ENCODE results near the gene OR7C1.
"Not testable (repeated sequence)": the region's sequence is repeated elsewhere in the genome, so short reads cannot be mapped to it uniquely, and the experiment has no call there.

The OR7C1 gene

GRCh38 chr19:14804765-14805164 lies 30.2 kb downstream of the OR7C1 start:
- DNase-seq (ENCODE audit: low spot score) (no peak), ATAC-seq (ENCODE audit: low read depth) (no peak)
- no peaks in the 10 kb centered on the region for H3K9me3 ChIP-seq (ENCODE audit: severe bottlenecking)
- no peaks in the 10 kb centered on the region for H3K4me1 ChIP-seq (ENCODE audit: insufficient read depth, poor library complexity, severe bottlenecking)
- H3K36me3 ChIP-seq (ENCODE audit: low read depth): no peaks in the 10 kb centered on the region
- TF ChIP-seq, protein P1, sequence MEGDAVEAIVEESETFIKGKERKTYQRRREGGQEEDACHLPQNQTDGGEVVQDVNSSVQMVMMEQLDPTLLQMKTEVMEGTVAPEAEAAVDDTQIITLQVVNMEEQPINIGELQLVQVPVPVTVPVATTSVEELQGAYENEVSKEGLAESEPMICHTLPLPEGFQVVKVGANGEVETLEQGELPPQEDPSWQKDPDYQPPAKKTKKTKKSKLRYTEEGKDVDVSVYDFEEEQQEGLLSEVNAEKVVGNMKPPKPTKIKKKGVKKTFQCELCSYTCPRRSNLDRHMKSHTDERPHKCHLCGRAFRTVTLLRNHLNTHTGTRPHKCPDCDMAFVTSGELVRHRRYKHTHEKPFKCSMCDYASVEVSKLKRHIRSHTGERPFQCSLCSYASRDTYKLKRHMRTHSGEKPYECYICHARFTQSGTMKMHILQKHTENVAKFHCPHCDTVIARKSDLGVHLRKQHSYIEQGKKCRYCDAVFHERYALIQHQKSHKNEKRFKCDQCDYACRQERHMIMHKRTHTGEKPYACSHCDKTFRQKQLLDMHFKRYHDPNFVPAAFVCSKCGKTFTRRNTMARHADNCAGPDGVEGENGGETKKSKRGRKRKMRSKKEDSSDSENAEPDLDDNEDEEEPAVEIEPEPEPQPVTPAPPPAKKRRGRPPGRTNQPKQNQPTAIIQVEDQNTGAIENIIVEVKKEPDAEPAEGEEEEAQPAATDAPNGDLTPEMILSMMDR (IDR thresholded peaks at IDR 0.05; ENCODE audit: poor library complexity, severe bottlenecking): no peak
- H3K4me3 ChIP-seq (ENCODE audit: severe bottlenecking): no peak overlapping the region
- no peak overlapping the region for H3K27ac ChIP-seq (ENCODE audit: poor library complexity, severe bottlenecking)
- H3K27me3 ChIP-seq (ENCODE audit: insufficient read depth, poor library complexity, severe bottlenecking): peaks cover 5% of the 10 kb centered on the region

DNA sequence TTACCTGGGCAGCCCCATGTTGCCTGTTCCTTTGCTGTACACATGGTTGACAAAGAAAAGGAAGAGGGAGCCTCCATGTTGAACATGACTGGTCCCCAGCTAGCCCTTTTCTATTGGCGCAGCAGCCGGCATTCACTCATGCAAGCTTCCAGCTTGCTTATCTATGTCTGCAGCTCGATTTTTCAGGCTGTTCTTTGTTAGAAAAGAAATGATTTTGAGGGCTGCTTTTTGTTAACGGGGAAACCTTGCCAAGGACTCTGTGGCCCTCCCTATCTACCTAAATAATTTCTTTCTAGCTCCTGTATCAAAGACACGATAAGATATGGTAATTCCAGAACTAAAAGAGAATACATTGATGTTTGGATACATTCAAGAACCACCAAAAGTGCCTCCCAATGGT lies 36.2 kb downstream of the OR7C1 start:
- H3K36me3 ChIP-seq (ENCODE audit: low read depth): no peaks in the 10 kb centered on the region
- DNase-seq (ENCODE audit: low spot score): no peak
- H3K27me3 ChIP-seq (ENCODE audit: insufficient read depth, poor library complexity, severe bottlenecking): no peaks in the 10 kb centered on the region
- no peak for ATAC-seq (ENCODE audit: low read depth)
- no peak overlapping the region for H3K4me3 ChIP-seq (ENCODE audit: severe bottlenecking)
- H3K4me1 ChIP-seq (ENCODE audit: insufficient read depth, poor library complexity, severe bottlenecking): no peaks in the 10 kb centered on the region
- H3K27ac ChIP-seq (ENCODE audit: poor library complexity, severe bottlenecking): no peak overlapping the region
- no peaks in the 10 kb centered on the region for H3K9me3 ChIP-seq (ENCODE audit: severe bottlenecking)
- TF ChIP-seq, protein P1 (IDR thresholded peaks at IDR 0.05; ENCODE audit: poor library complexity, severe bottlenecking): no peak

DNA sequence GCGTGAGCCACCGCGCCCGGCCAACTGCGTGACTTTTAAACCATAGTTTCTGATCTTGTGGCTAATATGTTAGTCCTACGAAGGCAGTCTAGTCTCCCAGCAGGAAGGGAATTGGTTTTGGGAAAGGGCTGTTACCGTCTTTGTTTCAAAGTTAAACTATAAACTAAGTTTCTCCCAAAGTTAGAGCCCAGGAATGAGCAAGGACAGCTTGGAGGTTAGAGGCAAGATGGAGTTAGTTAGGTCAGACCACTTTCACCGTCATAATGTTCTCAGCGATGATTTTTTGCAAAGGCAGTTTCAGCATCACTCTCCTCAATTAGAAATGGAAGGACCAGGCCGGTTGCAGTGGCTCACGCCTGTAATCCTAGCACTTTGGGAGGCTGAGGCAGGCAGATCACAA lies 39.0 kb downstream of the OR7C1 start:
- DNase-seq (ENCODE audit: low spot score) (no peak), ATAC-seq (ENCODE audit: low read depth) (no peak)
- Histone ChIP-seq H3K36me3 (ENCODE audit: low read depth) (no peaks in the 10 kb centered on the region), H3K4me3 (ENCODE audit: severe bottlenecking) (no peak overlapping the region), H3K27ac (ENCODE audit: poor library complexity, severe bottlenecking) (no peak overlapping the region), H3K9me3 (ENCODE audit: severe bottlenecking) (no peaks in the 10 kb centered on the region), H3K27me3 (ENCODE audit: insufficient read depth, poor library complexity, severe bottlenecking) (no peaks in the 10 kb centered on the region), H3K4me1 (ENCODE audit: insufficient read depth, poor library complexity, severe bottlenecking) (no peaks in the 10 kb centered on the region)
- TF ChIP-seq, protein P1 (IDR thresholded peaks at IDR 0.05; ENCODE audit: poor library complexity, severe bottlenecking): no peak

- no peaks in the 10 kb centered on the region for H3K27me3 ChIP-seq (ENCODE audit: insufficient read depth, poor library complexity, severe bottlenecking)
- no peak overlapping the region for H3K4me3 ChIP-seq (ENCODE audit: severe bottlenecking)
- no peak for DNase-seq (ENCODE audit: low spot score)
- no peaks in the 10 kb centered on the region for H3K9me3 ChIP-seq (ENCODE audit: severe bottlenecking)
- no peaks in the 10 kb centered on the region for H3K4me1 ChIP-seq (ENCODE audit: insufficient read depth, poor library complexity, severe bottlenecking)
- TF ChIP-seq, protein P1 (IDR thresholded peaks at IDR 0.05; ENCODE audit: poor library complexity, severe bottlenecking): no peak
- no peaks in the 10 kb centered on the region for H3K36me3 ChIP-seq (ENCODE audit: low read depth)
- no peak for ATAC-seq (ENCODE audit: low read depth)
- no peak overlapping the region for H3K27ac ChIP-seq (ENCODE audit: poor library complexity, severe bottlenecking)
Measured at GRCh38 chr19:14795078-14795721, 39.8 kb downstream of the OR7C1 start.

GRCh38 chr19:14792250-14792649 lies 42.7 kb downstream of the OR7C1 start:
- not testable (repeated sequence) for H3K27me3 ChIP-seq (ENCODE audit: insufficient read depth, poor library complexity, severe bottlenecking); H3K36me3 ChIP-seq (ENCODE audit: low read depth); H3K27ac ChIP-seq (ENCODE audit: poor library complexity, severe bottlenecking); DNase-seq (ENCODE audit: low spot score); ATAC-seq (ENCODE audit: low read depth); H3K9me3 ChIP-seq (ENCODE audit: severe bottlenecking); H3K4me1 ChIP-seq (ENCODE audit: insufficient read depth, poor library complexity, severe bottlenecking); H3K4me3 ChIP-seq (ENCODE audit: severe bottlenecking)
